ENCODE measurements around the gene PLB1.

Gene PLB1

GRCh38 chr2:28566521-28567041 is 70.7 kb downstream of the PLB1 start:
- peak; percentile 68 for DNase-seq

GRCh38 chr2:28567061-28567471 is 71.2 kb downstream of the PLB1 start:
- DNase-seq: no peak

GRCh38 chr2:28568036-28568435 is 72.2 kb downstream of the PLB1 start:
- DNase-seq: no peak

- DNase-seq: no peak
Measured at GRCh38 chr2:28568533-28568932, 72.7 kb downstream of the PLB1 start.

GRCh38 chr2:28570431-28570830 is 74.6 kb downstream of the PLB1 start:
- DNase-seq: no peak

- no peak for DNase-seq
Measured at GRCh38 chr2:28576714-28577113, 80.9 kb downstream of the PLB1 start.

- no peak for DNase-seq
Measured at GRCh38 chr2:28577791-28578680, 82.2 kb downstream of the PLB1 start.

GRCh38 chr2:28578774-28579173 is 82.9 kb downstream of the PLB1 start:
- DNase-seq: no peak

GRCh38 chr2:28579606-28580005 is 83.7 kb downstream of the PLB1 start:
- DNase-seq: no peak

- DNase-seq: no peak
Measured at GRCh38 chr2:28580078-28580477, 84.2 kb downstream of the PLB1 start.

GRCh38 chr2:28581312-28581711 is 85.5 kb downstream of the PLB1 start:
- DNase-seq: no peak

GRCh38 chr2:28582152-28582551 is 86.3 kb downstream of the PLB1 start:
- DNase-seq: no peak

- DNase-seq: no peak
Measured at GRCh38 chr2:28582595-28582994, 86.7 kb downstream of the PLB1 start.

- no peak for DNase-seq
Measured at GRCh38 chr2:28583899-28584553, 88.2 kb downstream of the PLB1 start.

- DNase-seq: no peak
Measured at GRCh38 chr2:28586867-28587266, 91.0 kb downstream of the PLB1 start.

- peak; percentile 14 for DNase-seq
Measured at GRCh38 chr2:28587526-28588291, 91.8 kb downstream of the PLB1 start.

GRCh38 chr2:28588292-28588670 is 92.4 kb downstream of the PLB1 start:
- DNase-seq: no peak

- DNase-seq: no peak
Measured at GRCh38 chr2:28589746-28590463, 94.0 kb downstream of the PLB1 start.

GRCh38 chr2:28590496-28591301 is 94.8 kb downstream of the PLB1 start:
- DNase-seq: no peak

GRCh38 chr2:28591711-28592335 is 96.0 kb downstream of the PLB1 start:
- no peak for DNase-seq

- no peak for DNase-seq
Measured at GRCh38 chr2:28592481-28592880, 96.6 kb downstream of the PLB1 start.
